Erythroblast (primary cell): ENCODE measurements around the gene POT1.

Experiments used
- GATA1 ChIP-seq: IDR thresholded peaks from 2 replicates; pipeline ENCODE4 v1.6.1; 2011; ENCODE audit warnings: low read depth, mild to moderate bottlenecking, control low read depth, low read length, moderate library complexity
- POLR2A ChIP-seq: IDR thresholded peaks from 2 replicates; pipeline ENCODE4 v1.6.1; 2011; ENCODE audit warnings: mild to moderate bottlenecking, low read length

GRCh38 chr7:124942399-124942798, 12.8 kb upstream of the POT1 start:
- TF ChIP-seq POLR2A (no peak), GATA1 (no peak)
